Measurements from ENCODE around the gene TMEM30A. TPM values are rescaled to one million over a fixed set of nuclear protein-coding genes. Genes with fewer than 3 reads are reported as not detected.

TMEM30A gene
- total RNA-seq, 1 experiment from 2014 or later = 122 TPM

- DNase-seq (ENCODE audit: low spot score) = no peak
These were observed 69.3 kb downstream of the TMEM30A start for GRCh38 chr6:75215291-75215690.

GRCh38 chr6:75213732-75214131 lies 70.9 kb downstream of the TMEM30A start:
- DNase-seq (ENCODE audit: low spot score) = no peak

- no peak for DNase-seq (ENCODE audit: low spot score)
These were observed 71.5 kb downstream of the TMEM30A start for GRCh38 chr6:75213112-75213511.

GRCh38 chr6:75211920-75212590 lies 72.5 kb downstream of the TMEM30A start:
- DNase-seq (ENCODE audit: low spot score) = no peak

- peak; percentile 56 for DNase-seq (ENCODE audit: low spot score)
These were observed 73.5 kb downstream of the TMEM30A start for GRCh38 chr6:75210885-75211739.

- DNase-seq (ENCODE audit: low spot score) = no peak
These were observed 75.3 kb downstream of the TMEM30A start for GRCh38 chr6:75209184-75209723.

GRCh38 chr6:75208298-75209183 lies 76.1 kb downstream of the TMEM30A start:
- peak; percentile 57 for DNase-seq (ENCODE audit: low spot score)

- DNase-seq (ENCODE audit: low spot score) = no peak
These were observed 77.8 kb downstream of the TMEM30A start for GRCh38 chr6:75206576-75207342.

- DNase-seq (ENCODE audit: low spot score) = peak; percentile 74
These were observed 78.6 kb downstream of the TMEM30A start, which contains the start of gene COL12A1 for GRCh38 chr6:75205776-75206575. TSS of gene COL12A1 (minus strand) at chr6:75206053. CDS start at chr6:75202792, 3,261 bp downstream.

GRCh38 chr6:75204959-75205775 lies 79.4 kb downstream of the TMEM30A start:
- peak; percentile 28 for DNase-seq (ENCODE audit: low spot score)

GRCh38 chr6:75204217-75204958 lies 80.2 kb downstream of the TMEM30A start:
- DNase-seq (ENCODE audit: low spot score) = peak; percentile 82

GRCh38 chr6:75203721-75204120 lies 80.9 kb downstream of the TMEM30A start:
- DNase-seq (ENCODE audit: low spot score) = no peak

Other genes starting within 250 kb of the TMEM30A start
- 9.0 and 11.1 TPM in 2 replicates for gene COL12A1, start 78.7 kb downstream of the TMEM30A start, total RNA-seq (2014; rRNA removed; shearing (Covaris generic))
- gene COX7A2, start 41.0 kb downstream of the TMEM30A start, total RNA-seq (2014; rRNA removed; shearing (Covaris generic)) = 348 and 469 TPM in 2 replicates
- gene FILIP1, start 209.0 kb upstream of the TMEM30A start, total RNA-seq (2014; rRNA removed; shearing (Covaris generic)) = 0.05 and 0.29 TPM in 2 replicates